Fibroblast of pulmonary artery (primary cell): Measurements from ENCODE around the gene MYO5C.

ENCODE experiments used
- DNase-seq: peaks from one replicate; pipeline ENCODE4 v3.0.0-alpha.2; 2010; ENCODE audit warnings: low read depth
- H3K4me3 ChIP-seq: replicated peaks from 2 replicates; pipeline ENCODE4 v1.5.1; 2011; ENCODE audit warnings: low read depth, mild to moderate bottlenecking, control low read depth, low read length, moderate library complexity
- CTCF ChIP-seq: IDR thresholded peaks from 2 replicates; pipeline ENCODE4 v1.5.1; 2011; ENCODE audit warnings: mild to moderate bottlenecking, control low read depth, low read length, inconsistent platforms; ENCODE audit errors: missing control alignments

The MYO5C gene

GRCh38 chr15:52306270-52306669, 10.7 kb upstream of the MYO5C start:
- no peak overlapping the region for H3K4me3 ChIP-seq
- TF ChIP-seq CTCF: no peak
- DNase-seq: peak; percentile 70

GRCh38 chr15:52303093-52303772, 7.6 kb upstream of the MYO5C start:
- no peak for DNase-seq
- H3K4me3 ChIP-seq: no peak overlapping the region
- TF ChIP-seq CTCF: no peak

GRCh38 chr15:52301265-52301847, 5.8 kb upstream of the MYO5C start:
- no peak overlapping the region for H3K4me3 ChIP-seq
- no peak for TF ChIP-seq CTCF
- no peak for DNase-seq

GRCh38 chr15:52294881-52295420, 653 bp downstream of the MYO5C start:
- H3K4me3 ChIP-seq: no peak overlapping the region
- no peak for DNase-seq
- no peak for TF ChIP-seq CTCF

GRCh38 chr15:52292780-52293392, 2.7 kb downstream of the MYO5C start:
- no peak overlapping the region for H3K4me3 ChIP-seq
- DNase-seq: no peak
- no peak for TF ChIP-seq CTCF

- TF ChIP-seq CTCF: no peak
- DNase-seq: no peak
- H3K4me3 ChIP-seq: no peak overlapping the region
These were observed 4.4 kb downstream of the MYO5C start for GRCh38 chr15:52291204-52291603.
